Measurements from ENCODE around the gene HOXC10. TPM values are rescaled to one million over a fixed set of nuclear protein-coding genes. Genes with fewer than 3 reads are reported as not detected.

Gene HOXC10
- total RNA-seq, 6 experiments from 2014 or later = 0.33 to 1.4 (median 1.3) TPM; not detected in 1

DNA sequence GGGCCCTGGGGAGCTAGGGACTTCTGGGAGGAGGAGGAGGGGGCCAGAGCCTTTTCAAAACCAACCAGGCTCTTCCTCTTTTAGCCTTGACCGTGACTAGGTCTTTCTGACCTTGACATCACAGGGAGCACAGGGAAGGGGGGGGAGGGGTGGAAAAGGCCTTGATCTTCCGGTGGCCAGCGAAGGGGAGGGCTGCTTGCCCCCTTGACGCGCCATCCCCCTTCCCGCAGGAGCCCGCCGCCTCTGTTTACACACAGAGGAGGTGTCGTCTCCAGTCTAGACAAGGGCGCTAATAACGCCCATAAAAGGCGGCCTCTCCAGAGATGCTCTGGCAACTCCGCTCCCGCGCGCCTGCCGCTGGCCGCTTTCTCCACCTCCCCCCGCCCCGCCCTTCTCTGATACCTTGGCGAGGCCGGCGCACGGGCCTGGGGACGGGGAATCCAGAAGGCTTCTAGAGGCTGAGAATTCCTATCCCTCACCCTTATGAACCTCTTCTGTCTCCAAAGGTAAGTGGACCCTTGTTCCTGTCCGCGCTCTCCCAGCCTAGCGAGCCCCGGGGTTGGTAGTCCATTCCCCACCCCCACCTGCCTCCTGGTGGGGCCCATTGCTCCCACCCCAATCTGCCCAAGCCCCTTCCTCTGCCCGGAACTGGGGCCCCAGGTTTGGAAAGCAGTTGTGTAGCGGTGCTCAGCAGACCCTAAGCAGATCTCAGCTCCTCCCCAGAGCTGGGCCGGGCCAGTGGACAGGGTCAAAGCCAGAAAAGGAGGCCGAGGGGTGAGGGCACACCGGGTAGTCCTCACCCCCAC is 35.1 kb upstream of the HOXC10 start:
- Mint-ChIP-seq H3K36me3 (ENCODE audit: low read depth) (no peaks in the 10 kb centered on the region), H3K4me1 (ENCODE audit: low read depth) (peaks cover 6% of the 10 kb centered on the region), H3K9me3 (no peaks in the 10 kb centered on the region; the same call in 1 of the 2 replicates), H3K27ac (no peak overlapping the region), H3K4me3 (no peak overlapping the region), H3K27me3 (ENCODE audit: insufficient read depth) (peaks cover 85% of the 10 kb centered on the region)
- DNase-seq = no peak
- TF ChIP-seq, protein P1, sequence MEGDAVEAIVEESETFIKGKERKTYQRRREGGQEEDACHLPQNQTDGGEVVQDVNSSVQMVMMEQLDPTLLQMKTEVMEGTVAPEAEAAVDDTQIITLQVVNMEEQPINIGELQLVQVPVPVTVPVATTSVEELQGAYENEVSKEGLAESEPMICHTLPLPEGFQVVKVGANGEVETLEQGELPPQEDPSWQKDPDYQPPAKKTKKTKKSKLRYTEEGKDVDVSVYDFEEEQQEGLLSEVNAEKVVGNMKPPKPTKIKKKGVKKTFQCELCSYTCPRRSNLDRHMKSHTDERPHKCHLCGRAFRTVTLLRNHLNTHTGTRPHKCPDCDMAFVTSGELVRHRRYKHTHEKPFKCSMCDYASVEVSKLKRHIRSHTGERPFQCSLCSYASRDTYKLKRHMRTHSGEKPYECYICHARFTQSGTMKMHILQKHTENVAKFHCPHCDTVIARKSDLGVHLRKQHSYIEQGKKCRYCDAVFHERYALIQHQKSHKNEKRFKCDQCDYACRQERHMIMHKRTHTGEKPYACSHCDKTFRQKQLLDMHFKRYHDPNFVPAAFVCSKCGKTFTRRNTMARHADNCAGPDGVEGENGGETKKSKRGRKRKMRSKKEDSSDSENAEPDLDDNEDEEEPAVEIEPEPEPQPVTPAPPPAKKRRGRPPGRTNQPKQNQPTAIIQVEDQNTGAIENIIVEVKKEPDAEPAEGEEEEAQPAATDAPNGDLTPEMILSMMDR (IDR thresholded peaks at IDR 0.05) = no peak

- Mint-ChIP-seq H3K27ac (no peak overlapping the region), H3K4me1 (ENCODE audit: low read depth) (peaks cover 6% of the 10 kb centered on the region), H3K36me3 (ENCODE audit: low read depth) (no peaks in the 10 kb centered on the region), H3K4me3 (no peak overlapping the region), H3K27me3 (ENCODE audit: insufficient read depth) (peaks cover 80% of the 10 kb centered on the region), H3K9me3 (no peaks in the 10 kb centered on the region; the same call in 1 of the 2 replicates)
- TF ChIP-seq, protein P1 (IDR thresholded peaks at IDR 0.05) = no peak
- no peak for DNase-seq
Observed at GRCh38 chr12:53950437-53950773, 34.5 kb upstream of the HOXC10 start.

GRCh38 chr12:53950789-53951576 is 34.0 kb upstream of the HOXC10 start:
- Mint-ChIP-seq H3K4me3 (no peak overlapping the region), H3K4me1 (ENCODE audit: low read depth) (peaks cover 6% of the 10 kb centered on the region), H3K27me3 (ENCODE audit: insufficient read depth) (peaks cover 77% of the 10 kb centered on the region), H3K36me3 (ENCODE audit: low read depth) (0 out of 2 replicates have a peak, but pooled peaks cover 3% of the 10 kb centered on the region), H3K27ac (no peak overlapping the region), H3K9me3 (no peaks in the 10 kb centered on the region; the same call in 1 of the 2 replicates)
- DNase-seq = no peak
- TF ChIP-seq, protein P1 (IDR thresholded peaks at IDR 0.05) = no peak

DNA sequence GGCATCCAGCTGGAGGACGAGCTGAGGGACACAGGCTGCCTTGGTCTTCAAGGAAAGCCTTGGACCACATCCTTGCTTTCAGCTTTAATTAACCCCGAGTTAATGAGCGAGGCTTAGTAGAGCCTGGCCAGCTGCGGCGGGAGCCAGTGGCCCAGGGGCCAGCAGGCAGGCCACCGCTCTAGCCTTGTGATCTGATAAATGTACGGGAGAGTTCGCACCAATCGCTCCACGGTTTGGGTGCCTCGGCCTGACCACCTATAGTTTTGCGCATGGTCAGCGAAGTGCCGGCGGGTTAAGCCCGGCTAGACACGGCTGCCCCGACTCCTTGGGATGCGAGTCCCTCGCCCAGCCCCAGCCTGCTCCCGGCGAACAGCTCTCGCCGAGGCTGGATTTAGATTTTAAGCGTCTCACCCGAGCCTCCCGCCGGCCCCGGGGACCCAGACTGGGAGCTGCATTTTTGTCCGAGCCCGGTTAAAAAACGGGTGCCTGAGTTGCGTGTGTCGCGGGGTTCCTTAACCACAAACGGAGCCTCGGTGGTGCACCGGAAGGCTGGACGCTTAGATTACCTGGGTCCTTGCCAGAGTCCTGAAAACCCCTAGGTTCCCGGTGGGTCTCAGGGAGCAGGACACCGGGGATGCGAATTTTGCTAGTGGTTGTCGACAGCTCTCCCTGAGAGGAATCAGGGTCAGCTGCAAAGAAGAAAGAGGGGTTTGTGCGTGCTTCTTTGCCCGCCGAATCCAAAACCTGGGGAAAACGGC is 33.2 kb upstream of the HOXC10 start:
- H3K4me3 Mint-ChIP-seq = no peak overlapping the region
- TF ChIP-seq, protein P1 (IDR thresholded peaks at IDR 0.05) = no peak
- 0 out of 2 replicates have a peak, but pooled peaks cover 5% of the 10 kb centered on the region for H3K36me3 Mint-ChIP-seq (ENCODE audit: low read depth)
- peaks cover 77% of the 10 kb centered on the region for H3K27me3 Mint-ChIP-seq (ENCODE audit: insufficient read depth)
- peaks cover 6% of the 10 kb centered on the region for H3K4me1 Mint-ChIP-seq (ENCODE audit: low read depth)
- DNase-seq = no peak
- H3K27ac Mint-ChIP-seq = no peak overlapping the region
- no peaks in the 10 kb centered on the region; the same call in 1 of the 2 replicates for H3K9me3 Mint-ChIP-seq

GRCh38 chr12:53952335-53952694 is 32.6 kb upstream of the HOXC10 start:
- no peak for DNase-seq

More at GRCh38 chr12:53952335-53952694, 32.6 kb upstream of the HOXC10 start:
- Mint-ChIP-seq H3K27ac (no peak overlapping the region), H3K4me3 (no peak overlapping the region), H3K9me3 (no peaks in the 10 kb centered on the region; the same call in 1 of the 2 replicates), H3K4me1 (ENCODE audit: low read depth) (peaks cover 6% of the 10 kb centered on the region), H3K36me3 (ENCODE audit: low read depth) (0 out of 2 replicates have a peak, but pooled peaks cover 5% of the 10 kb centered on the region), H3K27me3 (ENCODE audit: insufficient read depth) (peaks cover 79% of the 10 kb centered on the region)
- TF ChIP-seq, protein P1 (IDR thresholded peaks at IDR 0.05) = no peak

Measured in HFFc6 (cell line).